PC-3 (cell line): Measurements from ENCODE around the gene CHAF1B.

Experiments used
- CTCF ChIP-seq: fragments of 300-600 bp; sonication (generic); conservative IDR thresholded peaks from 2 replicates; pipeline ENCODE4 v1.5.1; 2017; ENCODE audit warnings: antibody characterized with exemption, low read depth, mild to moderate bottlenecking, low read length
- EZH2 ChIP-seq: fragments of 300-600 bp; sonication (generic); IDR thresholded peaks from one replicate; pipeline ENCODE4 v1.6.1; 2017; ENCODE audit warnings: antibody characterized with exemption, mild to moderate bottlenecking, low read length; ENCODE audit not compliant: unreplicated experiment

GRCh38 chr21:36388835-36389234, 3.6 kb downstream of the CHAF1B start:
- TF ChIP-seq CTCF (no peak), EZH2 (no peak)
